ENCODE measurements around the gene AGPAT3. TPM values are rescaled to one million over a fixed set of nuclear protein-coding genes. Genes with fewer than 3 reads are reported as not detected.

AGPAT3 gene
- total and polyA plus RNA-seq, 10 of the 15 experiments (the other 5 are each of a cell fraction or from before 2014, with no cell fraction given), result 1.2 to 110 (median 30.8) TPM

- TF ChIP-seq PRDM15 (CRISPR knock-in tag; IDR thresholded peaks at IDR 0.05) (no peak), MYC (IDR thresholded peaks at IDR 0.05; ENCODE audit: insufficient read depth, insufficient read length, insufficient replicate concordance, low read length, severe bottlenecking) (peak; percentile 28), DPF2 (IDR thresholded peaks at IDR 0.05) (peak; percentile 72), TBL1XR1 (IDR thresholded peaks at IDR 0.05; ENCODE audit: low read depth, low read length) (no peak), BRCA1 (IDR thresholded peaks at IDR 0.05; ENCODE audit: low read depth, low read length) (no peak), NFYB (IDR thresholded peaks at IDR 0.05; ENCODE audit: insufficient read depth, low read depth, low read length) (no peak), BHLHE40 (IDR thresholded peaks at IDR 0.05; ENCODE audit: borderline replicate concordance in 1 of 2, low read depth in 2 of 2, low read length in 1 of 2) (peak; percentile 71 to 92; a peak in 3 of 4 replicates), ETV6 (conservative IDR thresholded peaks at IDR 0.05 in 1 of 2, IDR thresholded peaks at IDR 0.05 in 1 of 2; ENCODE audit: borderline replicate concordance in 1 of 2, low read depth in 1 of 2) (no peak), BCL11A (IDR thresholded peaks at IDR 0.05; ENCODE audit: low read depth, low read length) (no peak), CTCF (IDR thresholded peaks at IDR 0.05 in 2 of 3, conservative IDR thresholded peaks at IDR 0.05 in 1 of 3; ENCODE audit: control insufficient read depth in 2 of 3, extremely low read depth in 1 of 3, insufficient read depth in 1 of 3, low read depth in 3 of 3, low read length in 3 of 3) (no peak), ZNF24 (IDR thresholded peaks at IDR 0.05) (no peak), SIN3A (IDR thresholded peaks at IDR 0.05; ENCODE audit: low read depth, low read length) (no peak), CEBPB (IDR thresholded peaks at IDR 0.05; ENCODE audit: borderline replicate concordance in 1 of 2, low read depth in 2 of 2, low read length in 2 of 2) (no peak), SUPT20H (IDR thresholded peaks at IDR 0.05; ENCODE audit: borderline replicate concordance, control insufficient read depth, low read depth, low read length) (no peak), NRF1 (conservative IDR thresholded peaks at IDR 0.05; ENCODE audit: low read depth, low read length) (no peak), RELB (IDR thresholded peaks at IDR 0.05; ENCODE audit: low read depth) (no peak), SMC3 (IDR thresholded peaks at IDR 0.05; ENCODE audit: borderline replicate concordance, low read length) (no peak), ZBTB33 (IDR thresholded peaks at IDR 0.05) (no peak), POLR2A (IDR thresholded peaks at IDR 0.05; ENCODE audit: low read depth, low read length) (peak; percentile 67)
These were observed 586 bp upstream of the AGPAT3 start (continued) for GRCh38 chr21:43864313-43864961.
